GM20000 (cell line): ENCODE data around the gene ZNF479.
"Not testable (repeated sequence)": the region's sequence is repeated elsewhere in the genome, so short reads cannot be mapped to it uniquely, and the experiment has no call there.

Experiments
- DNase-seq: peaks from one replicate; pipeline ENCODE4 v3.0.0; 2012; ENCODE audit warnings: low spot score
- CTCF ChIP-seq: IDR thresholded peaks from 2 replicates; pipeline ENCODE4 v1.5.1; 2012; ENCODE audit warnings: mild to moderate bottlenecking, control low read depth; ENCODE audit errors: extremely low read depth, missing control alignments

The ZNF479 gene

GRCh38 chr7:57165285-57165899, 33.2 kb upstream of the ZNF479 start:
- no peak for TF ChIP-seq CTCF

GRCh38 chr7:57120123-57120784, 12.0 kb downstream of the ZNF479 start:
- DNase-seq, result not testable (repeated sequence)

More at GRCh38 chr7:57165285-57165899, 33.2 kb upstream of the ZNF479 start:
- DNase-seq, result no peak
